ENCODE data around the gene SKIDA1. TPM values are rescaled to one million over a fixed set of nuclear protein-coding genes. Genes with fewer than 3 reads are reported as not detected.

SKIDA1 gene
- total RNA-seq, 1 donor from 2014 or later = 3.0 TPM

GRCh38 chr10:21482821-21483220, 42.7 kb downstream of the SKIDA1 start:
- DNase-seq = no peak

GRCh38 chr10:21481407-21481806, 44.1 kb downstream of the SKIDA1 start:
- DNase-seq = no peak

- DNase-seq = no peak
Measured at GRCh38 chr10:21479570-21480315, 45.7 kb downstream of the SKIDA1 start.

- no peak for DNase-seq
Measured at GRCh38 chr10:21475393-21475792, 50.1 kb downstream of the SKIDA1 start.

- DNase-seq = no peak
Measured at GRCh38 chr10:21473541-21473940, 51.9 kb downstream of the SKIDA1 start.

GRCh38 chr10:21473135-21473534, 52.3 kb downstream of the SKIDA1 start:
- no peak for DNase-seq

- DNase-seq = no peak
Measured at GRCh38 chr10:21468086-21468485, 57.4 kb downstream of the SKIDA1 start.

- DNase-seq = no peak
Measured at GRCh38 chr10:21467633-21468032, 57.8 kb downstream of the SKIDA1 start.

GRCh38 chr10:21464134-21464533, 61.3 kb downstream of the SKIDA1 start:
- no peak for DNase-seq

Small RNAs within 50 kb of the gene (small RNA-seq; reads per million reads assigned to genes)
- gene MIR1915 (ENCODE audit: low replicate concordance) = 0.06 reads per million
- gene RF00019 (ENCODE audit: low replicate concordance) = not detected
- not detected for gene RNU6-306P (ENCODE audit: low replicate concordance)

Other genes starting within 250 kb of the SKIDA1 start
- gene MLLT10, start 8.6 kb upstream of the SKIDA1 start, total RNA-seq = 59.4 TPM

Data from tongue (tissue), 3 donors.